GM12874 (cell line): ENCODE data around the gene TEX51.

Experiments
- CTCF ChIP-seq: IDR thresholded peaks from 2 replicates; pipeline ENCODE4 v1.5.1; 2011; ENCODE audit warnings: low read depth, mild to moderate bottlenecking, control low read depth, low read length, moderate library complexity; ENCODE audit not compliant: insufficient read depth

Gene TEX51

GRCh38 chr2:126914811-126915500, 16.3 kb downstream of the TEX51 start:
- no peak for TF ChIP-seq CTCF

- no peak for TF ChIP-seq CTCF
Measured at GRCh38 chr2:126915903-126916302, 17.2 kb downstream of the TEX51 start.

GRCh38 chr2:126916744-126917143, 18.1 kb downstream of the TEX51 start:
- TF ChIP-seq CTCF: no peak

GRCh38 chr2:126921066-126921465, 22.4 kb downstream of the TEX51 start:
- no peak for TF ChIP-seq CTCF

- no peak for TF ChIP-seq CTCF
Measured at GRCh38 chr2:126930970-126931590, 32.4 kb downstream of the TEX51 start.

GRCh38 chr2:126932529-126932928, 33.8 kb downstream of the TEX51 start:
- TF ChIP-seq CTCF: no peak

- no peak for TF ChIP-seq CTCF
Measured at GRCh38 chr2:126932966-126933710, 34.4 kb downstream of the TEX51 start.
